G401 (cell line): ENCODE measurements around the gene ZNF483. TPM values are rescaled to one million over a fixed set of nuclear protein-coding genes. Genes with fewer than 3 reads are reported as not detected.
A peak's percentile ranks its signal among the peaks of the same experiment; 100 is the strongest.
"Not testable (repeated sequence)": the region's sequence is repeated elsewhere in the genome, so short reads cannot be mapped to it uniquely, and the experiment has no call there.

Experiments
- DNase-seq: peaks from one replicate; pipeline ENCODE4 v3.0.0-alpha.2; 2015; ENCODE audit warnings: low spot score
- in situ Hi-C: cut with HindIII; loops from 2 replicates; pipeline ENCODE4 v1.10.0; 2016; ENCODE audit warnings: low sequenced_read_pairs, mixed read lengths
- total RNA-seq: library from RNA; depleted of rRNA; stranded (reverse); fragments of >200 nt; shearing (Covaris generic); gene quantifications from 2 replicates; pipeline ENCODE4 v1.2.3, GENCODE V29; 2014; rRNA removed

Gene ZNF483
- total RNA-seq, result 6.5 and 7.5 TPM in 2 replicates

DNA sequence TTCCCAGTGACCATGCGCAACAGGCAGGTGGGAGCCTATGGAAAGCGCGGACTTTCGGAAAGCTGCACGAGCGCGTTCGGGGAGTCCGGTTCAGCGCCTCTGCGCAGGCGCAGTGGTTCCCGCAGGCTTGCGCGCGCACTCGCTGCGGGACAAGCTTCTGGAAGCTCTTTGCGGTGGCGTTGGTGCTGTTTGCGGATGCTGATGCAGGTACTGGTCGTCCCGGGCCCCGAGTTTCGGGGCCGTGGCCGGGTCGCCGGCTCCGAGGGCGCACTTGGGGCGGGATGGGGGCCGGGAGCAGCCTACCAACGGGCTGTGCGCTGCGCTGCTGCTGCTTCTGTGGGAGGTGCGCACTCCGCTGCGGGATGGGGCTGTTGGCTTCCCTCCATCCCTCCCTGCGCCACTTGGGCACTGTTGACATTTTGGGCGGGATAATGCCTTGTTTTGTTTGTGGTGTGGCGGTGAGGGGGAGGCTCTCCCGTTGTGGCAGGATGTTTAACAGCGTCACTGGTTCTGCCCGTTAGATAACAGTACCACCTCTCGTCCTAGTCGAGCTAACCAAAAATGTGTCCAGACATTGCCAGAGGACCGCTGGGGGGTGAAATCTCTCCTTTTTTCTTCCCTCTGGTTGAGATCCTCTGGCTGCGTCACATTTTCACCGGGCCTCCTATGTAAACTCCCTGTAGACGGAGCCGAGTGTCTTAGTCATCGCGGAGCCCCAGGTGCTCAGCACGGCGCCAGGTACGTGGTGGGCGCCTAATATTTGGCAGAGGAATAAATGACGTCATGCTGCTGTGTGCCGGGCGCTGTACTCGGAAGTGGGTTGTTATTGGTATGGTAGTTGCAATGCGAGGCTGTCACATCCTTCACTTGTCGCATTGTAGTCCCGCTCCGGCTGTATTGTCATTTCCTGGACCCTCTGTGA lies at the start of gene ZNF483:
TSS of gene ZNF483 (plus strand) at position 124 of the 922 bp plus-strand sequence. CDS start 2,217 bp downstream, outside the sequence.
- peak; percentile 93 for DNase-seq

DNA sequence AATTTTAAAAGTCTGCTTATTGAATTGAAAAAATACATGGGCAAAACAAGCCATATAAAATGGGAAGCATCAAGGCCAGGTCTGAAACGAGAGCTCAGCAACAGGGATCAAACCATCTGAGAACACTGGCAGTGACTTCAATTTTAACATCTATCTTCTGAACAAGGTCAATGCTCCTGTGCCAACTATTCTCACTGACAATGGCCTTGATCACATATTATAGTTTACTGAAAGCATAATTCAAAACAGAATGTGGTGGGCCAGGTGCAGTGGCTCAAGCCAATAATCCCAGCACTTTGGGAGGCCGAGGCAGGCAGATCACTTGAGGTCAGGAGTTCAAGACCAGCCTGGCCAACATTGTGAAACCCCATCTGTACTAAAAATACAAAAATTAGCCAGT lies 49.8 kb upstream of the ZNF483 start:
- DNase-seq, result no peak
- in situ Hi-C loops, result no loop called here

More for the DNA sequence above, at the start of gene ZNF483:
- in situ Hi-C loops, result no loop called here

DNA sequence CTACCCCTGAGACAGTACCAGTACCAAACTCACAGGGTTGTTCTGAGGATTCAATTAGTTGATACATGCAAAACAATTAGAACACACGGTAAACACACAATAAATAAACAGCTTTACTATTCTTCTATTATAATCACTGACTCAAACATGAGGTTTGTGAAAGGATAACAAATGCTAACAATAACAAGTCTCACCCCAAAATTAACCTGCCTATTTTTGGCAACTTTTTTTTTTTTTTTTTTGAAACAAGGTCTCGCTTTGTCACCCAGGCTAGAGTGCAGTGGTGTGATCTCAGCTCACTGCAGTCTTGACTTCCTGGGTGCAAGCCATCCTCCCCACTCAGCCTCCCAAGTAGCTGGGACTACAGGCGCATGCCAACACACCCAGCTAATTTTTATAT lies 47.3 kb upstream of the ZNF483 start:
- in situ Hi-C loops, result no loop called here
- no peak for DNase-seq

DNA sequence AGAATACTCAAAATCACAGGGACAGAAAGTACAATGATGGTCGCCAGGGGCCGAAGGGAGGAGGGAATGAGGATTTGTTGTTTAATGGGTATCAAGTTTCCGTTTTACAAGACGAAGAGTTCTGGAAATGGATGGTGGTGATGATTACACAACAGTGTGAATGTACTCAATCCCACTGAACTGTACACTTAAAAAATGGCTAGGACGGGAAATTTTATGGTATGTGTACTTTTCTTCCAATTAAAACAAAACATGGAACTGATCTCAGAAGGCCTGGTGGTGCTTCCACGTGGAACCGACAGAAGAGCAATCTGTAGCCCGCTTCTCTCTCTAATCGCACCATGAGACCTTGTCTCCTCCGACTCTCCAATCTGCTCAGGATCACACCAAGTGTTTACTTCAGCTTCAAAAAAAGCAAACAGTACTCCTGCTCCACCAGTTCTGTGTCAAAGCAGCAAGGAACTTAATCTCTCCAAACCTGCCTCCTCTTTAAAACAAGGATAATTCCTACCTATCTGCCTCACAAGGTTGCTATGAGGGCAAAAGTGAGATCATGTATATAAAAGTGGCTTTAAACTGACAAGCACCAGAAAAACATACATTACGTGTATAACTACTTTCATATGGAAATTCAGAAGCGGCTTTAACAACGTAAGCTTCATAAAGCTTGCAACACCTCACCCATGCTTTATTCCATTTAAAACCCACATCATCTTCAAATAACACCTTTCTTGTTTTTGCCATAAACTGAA lies 42.9 kb upstream of the ZNF483 start:
- DNase-seq, result peak; percentile 22
- in situ Hi-C loops, result no loop called here

DNA sequence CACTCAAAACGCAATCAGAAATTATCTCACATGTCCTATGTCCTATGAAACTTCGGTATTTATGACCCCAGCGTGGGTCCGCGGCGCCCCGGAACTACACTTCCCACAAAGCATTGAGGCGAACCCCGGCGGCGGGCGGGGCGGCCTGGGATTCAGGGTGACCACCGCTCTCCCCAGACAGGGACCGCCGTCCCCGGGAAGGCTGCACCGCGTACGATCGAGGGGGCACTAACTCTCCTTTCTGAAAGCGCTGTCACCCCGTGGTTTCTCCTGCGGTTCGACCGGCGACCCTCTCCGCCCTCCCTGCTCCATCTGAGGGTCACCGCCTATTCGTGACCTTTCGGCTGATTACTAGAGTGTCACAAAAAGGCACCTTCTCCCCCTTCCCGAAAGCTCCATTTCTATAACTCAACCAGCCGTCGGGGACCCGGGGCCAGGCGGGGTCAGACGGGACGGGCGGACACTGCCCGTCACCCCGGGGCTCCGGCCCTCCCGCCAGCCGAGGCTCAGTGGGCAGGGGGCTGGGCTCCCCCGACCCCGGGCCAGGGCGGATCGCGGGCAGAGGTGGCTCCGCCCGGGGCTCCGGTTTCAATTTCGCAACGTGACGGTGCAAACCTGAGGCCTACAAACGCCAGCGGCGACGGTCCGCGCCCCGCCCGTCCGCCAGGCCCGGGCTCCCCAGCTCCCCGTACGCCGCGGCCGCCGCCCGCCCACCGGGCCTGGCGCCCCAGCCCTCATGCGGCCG lies 42.1 kb upstream of the ZNF483 start:
- peak; percentile 70 for DNase-seq
- in situ Hi-C loops, result no loop called here

DNA sequence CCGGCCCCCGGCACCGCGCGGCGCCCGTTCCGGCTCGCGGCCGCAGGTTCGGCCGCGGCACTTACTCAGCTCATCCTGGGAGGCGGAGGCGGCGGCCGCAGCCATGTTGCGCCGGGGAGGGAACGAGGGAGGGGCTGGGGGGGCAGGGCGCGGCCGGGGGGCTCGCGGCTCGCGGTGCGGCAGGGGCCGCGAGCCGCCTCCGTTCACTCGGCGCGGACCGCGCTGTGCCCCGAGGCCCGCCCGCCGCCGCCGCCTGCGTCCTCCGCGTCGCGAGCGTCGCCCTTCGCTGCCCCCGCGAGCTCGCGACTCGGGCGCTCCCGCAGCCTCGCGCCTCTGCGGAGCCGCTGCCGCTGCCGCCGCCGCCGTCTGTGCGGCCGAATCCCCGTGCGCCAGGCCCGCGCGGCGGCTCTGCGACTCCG lies 41.5 kb upstream of the ZNF483 start:
- in situ Hi-C loops, result no loop called here
- peak; percentile 29 for DNase-seq

DNA sequence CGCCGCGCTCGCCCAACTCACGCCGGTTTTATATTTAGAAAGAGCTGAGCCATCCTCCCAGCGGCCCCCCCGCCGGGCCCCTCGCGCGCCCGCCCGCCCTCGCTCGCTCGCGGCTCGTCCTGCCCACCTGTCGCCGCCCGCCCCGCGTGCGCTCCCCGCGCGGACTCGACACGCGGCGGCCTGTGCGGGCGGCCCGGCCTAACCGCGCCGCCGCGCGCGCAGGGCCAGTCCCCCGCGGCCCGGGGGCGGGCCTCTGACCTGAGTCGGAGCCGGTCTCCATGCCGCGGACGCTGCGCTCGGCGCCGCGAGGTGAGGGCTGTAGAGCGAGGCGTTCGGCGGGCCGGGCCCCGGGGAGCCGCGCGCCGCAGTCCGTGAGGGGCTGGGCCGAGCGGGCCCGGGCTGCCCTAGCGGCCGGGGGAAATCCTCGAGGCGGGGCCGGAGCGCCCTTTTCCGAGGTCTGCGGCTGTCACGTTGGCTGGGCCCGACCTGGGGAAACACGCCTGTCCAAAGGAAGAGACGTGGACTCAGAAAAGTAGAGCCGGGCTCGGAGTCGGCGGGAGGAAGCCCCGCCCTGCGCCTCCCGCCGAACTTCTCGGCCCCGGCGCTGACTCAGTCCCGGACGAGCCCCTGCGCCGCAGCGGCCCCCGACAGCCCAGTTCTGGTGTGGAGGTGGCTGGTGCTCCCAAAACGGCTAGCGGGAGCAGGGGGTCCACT lies 41.0 kb upstream of the ZNF483 start, which contains the start of gene ECPAS:
TSS of gene ECPAS (minus strand) at position 526 of the 714 bp plus-strand sequence. CDS start 11,465 bp downstream, outside the sequence.
- in situ Hi-C loops, result no loop called here
- DNase-seq, result peak; percentile 60

DNA sequence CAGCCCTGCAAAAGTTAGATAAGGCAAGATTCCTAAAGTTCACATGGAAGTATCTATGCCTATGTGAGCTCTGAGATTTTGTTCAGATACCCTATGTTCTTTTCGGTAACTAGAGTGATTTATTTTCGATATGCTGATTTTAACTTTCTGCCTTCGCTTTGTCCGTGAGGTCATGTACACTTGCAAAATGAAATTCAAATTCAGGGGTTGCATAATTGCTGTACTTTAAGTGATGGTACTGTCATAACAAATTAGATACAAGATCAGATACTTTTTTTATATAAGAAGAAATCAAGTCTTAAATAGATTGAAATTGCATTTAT lies 40.4 kb upstream of the ZNF483 start:
- in situ Hi-C loops, result no loop called here
- no peak for DNase-seq

DNA sequence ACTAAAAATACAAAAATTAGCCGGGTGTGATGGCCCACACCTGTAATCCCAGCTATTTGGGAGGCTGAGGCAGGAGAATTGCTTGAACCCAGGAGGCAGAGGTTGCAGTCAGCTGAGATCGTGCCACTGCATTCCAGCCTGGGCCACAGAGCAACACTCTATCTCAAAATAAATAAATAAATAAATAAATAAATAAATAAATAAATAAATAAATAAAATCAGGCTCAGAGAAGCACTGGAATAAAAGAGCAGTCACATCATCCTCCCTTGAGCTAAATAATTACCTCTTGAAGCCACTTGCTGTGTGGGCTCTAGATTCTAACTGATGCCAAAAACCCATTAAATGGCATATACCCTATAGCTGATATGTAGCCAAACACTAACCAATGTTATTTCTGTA lies 27.8 kb upstream of the ZNF483 start:
- DNase-seq, in situ Hi-C loops: not testable (repeated sequence)

DNA sequence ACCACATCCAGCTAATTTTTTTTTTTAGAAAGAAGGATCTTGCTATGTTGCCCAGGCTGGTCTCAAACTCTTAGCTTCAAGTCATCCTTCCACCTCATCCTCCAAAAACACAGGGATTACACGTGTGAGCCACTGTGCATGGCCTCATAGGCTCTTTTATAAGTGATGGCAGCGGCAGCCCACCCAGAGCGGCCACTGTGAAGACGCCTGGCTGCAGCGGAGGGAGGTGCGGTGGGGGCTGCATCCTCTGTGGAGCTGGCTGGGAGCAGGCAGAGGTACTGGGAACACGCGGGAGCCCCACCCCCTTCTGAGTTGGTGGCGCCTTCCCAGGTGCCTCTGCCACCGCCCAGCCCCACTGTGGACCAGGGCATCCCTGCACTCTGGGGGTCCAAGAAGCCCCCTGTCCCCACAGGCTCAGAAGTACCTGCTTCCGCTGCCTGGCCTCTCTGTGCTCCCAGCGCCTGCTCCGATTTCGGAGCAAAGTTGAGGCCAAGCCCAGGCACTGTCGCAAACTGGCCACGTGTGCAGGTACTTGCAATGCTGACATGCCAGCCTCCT lies 23.9 kb upstream of the ZNF483 start:
- in situ Hi-C loops, result no loop called here
- no peak for DNase-seq

DNA sequence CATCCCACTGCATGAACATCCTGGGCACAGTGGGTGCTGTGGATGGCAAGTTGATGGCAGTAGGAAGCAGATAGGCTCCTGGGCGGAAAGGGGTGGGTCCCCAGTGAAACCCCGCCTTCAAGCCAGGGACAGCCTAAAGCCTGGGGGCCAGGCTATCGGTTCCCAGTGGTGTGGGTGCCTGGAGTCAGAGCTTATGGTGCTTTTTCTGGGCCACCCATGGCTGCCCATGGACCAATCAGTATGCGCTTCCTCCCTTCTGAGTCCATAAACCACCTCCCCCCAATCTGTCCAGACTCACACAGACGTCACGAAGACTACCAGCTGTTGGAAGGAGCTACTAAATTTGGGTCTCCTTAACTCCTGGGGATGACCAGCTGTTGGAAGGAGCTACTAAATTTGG lies 23.3 kb upstream of the ZNF483 start:
- in situ Hi-C loops, result no loop called here
- no peak for DNase-seq

DNA sequence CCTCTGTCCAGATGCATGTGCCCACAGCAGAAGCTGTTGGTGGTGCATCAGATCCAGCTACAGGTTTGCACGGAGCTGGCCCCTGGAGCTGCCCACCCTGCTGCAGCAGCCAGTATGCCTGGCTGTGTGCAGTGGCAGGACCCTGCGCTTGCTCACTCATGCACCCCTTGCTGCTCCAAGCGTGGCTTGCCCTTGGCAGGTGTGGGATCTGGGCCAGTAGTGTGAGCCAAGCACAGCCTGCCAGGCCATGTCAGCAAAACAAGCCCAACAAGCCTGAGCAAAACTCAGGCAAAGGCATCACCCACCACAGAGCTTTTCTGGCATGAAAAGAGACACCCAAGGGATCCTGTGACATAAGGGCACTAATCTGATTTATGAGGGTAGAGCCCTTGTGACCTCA lies 22.5 kb upstream of the ZNF483 start:
- in situ Hi-C loops, result no loop called here
- DNase-seq, result no peak

DNA sequence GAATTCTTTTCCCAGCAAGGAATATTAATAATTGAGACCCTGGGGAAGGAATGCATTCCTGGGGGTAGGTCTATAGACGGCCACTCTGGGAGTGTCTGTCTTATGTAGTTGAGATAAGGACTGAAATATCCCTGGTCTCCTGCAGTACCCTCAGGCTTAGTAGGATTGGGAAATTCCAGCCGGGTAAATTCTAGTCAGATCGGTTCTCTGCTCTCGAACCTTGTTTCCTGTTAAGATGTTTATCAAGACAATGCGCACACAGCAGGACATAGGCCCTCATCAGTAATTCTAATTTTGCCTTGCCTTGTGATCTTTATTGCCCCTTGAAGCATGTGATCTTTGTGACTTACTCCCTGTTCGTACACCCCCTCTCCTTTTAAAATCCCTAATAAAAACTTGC lies 13.4 kb upstream of the ZNF483 start:
- in situ Hi-C loops, result not testable (repeated sequence)

DNA sequence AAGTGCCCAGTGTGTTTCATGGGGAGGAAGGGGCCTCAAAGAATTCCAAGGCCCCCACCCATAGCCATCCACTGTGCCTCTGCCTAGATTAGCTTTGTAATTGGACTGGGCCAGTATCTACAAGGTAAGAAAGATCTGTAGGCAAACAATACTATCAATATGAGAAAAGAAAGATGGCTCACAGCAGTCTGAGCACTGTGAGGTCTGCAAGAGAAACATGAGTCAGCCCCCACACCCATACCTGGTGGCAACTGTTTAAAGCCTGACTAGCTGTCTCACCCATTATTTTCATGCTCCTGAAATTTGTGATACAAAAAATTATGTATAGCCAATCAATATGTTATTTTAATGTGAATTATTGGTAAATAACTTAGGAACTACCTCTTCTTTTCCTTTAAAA lies 10.0 kb upstream of the ZNF483 start:
- in situ Hi-C loops, result no loop called here
- no peak for DNase-seq

More for the DNA sequence above, 13.4 kb upstream of the ZNF483 start:
- DNase-seq, result not testable (repeated sequence)

DNA sequence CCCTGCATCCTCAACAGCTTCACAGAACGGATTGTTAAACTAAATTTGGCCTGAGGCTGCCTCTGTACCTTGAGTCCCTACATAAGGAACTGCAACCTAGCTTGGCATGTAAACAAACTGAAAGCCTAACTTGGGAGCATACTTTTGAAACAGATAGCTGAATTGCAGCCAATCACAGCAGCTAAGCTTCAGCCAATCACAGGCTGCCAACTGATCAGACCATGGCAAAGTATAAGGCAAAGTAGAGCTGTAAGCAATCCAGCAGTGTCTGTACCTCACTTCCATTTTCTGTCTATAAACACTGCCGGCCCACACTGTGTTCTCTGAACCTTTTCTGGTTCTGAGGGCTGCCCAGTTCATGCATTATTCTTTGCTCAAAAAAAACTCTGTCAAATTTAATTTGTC lies 8.9 kb upstream of the ZNF483 start:
- no peak for DNase-seq
- in situ Hi-C loops, result no loop called here

DNA sequence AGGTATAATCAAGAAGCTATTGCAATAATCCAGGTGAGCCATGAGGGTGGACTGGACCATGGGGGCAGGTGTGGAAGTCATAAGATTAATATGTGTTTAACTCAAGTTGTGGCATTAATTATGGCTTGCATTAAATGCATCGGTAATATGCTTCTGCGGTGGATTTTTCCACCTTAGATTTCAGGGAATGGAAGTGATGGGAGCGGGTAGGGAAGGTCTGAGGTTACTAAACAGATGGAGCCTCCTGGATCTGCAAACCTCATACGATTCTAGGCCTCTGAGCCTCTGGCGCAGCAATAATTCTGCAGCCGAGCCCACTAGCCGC lies 286 bp upstream of the ZNF483 start:
- DNase-seq, result no peak
- in situ Hi-C loops, result no loop called here

DNA sequence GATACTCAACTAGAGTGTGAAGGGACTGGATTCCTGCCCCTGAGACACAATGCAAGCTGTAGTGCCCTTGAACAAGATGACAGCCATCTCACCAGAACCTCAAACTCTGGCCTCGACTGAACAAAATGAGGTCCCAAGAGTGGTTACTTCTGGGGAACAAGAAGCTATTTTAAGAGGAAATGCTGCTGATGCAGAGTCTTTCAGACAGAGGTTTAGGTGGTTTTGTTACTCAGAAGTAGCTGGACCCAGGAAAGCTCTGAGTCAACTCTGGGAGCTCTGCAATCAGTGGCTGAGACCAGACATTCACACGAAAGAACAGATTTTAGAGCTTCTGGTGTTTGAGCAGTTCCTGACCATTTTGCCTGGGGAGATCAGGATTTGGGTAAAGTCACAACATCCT lies 2.4 kb downstream of the ZNF483 start:
- in situ Hi-C loops, result no loop called here
- no peak for DNase-seq

DNA sequence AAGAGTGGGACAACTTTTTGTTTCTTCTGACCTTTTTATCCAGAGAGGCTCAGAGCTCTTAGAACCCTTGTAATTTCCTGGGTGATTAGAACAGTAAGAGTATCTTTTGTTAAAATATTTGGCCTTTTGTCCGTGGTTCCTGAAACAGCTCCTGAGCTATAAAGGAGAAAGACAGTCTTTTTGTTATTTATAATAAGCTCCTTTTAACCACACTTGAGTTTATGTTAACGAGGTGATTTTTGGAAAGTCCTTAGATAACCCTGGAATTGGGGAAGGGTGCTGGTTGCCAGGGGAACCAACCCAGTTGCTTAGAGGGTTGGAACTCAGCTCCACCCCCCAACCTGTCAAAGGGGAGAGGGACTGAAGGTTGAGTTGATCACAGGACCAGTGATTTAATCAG lies 4.8 kb downstream of the ZNF483 start:
- in situ Hi-C loops, result no loop called here
- no peak for DNase-seq

DNA sequence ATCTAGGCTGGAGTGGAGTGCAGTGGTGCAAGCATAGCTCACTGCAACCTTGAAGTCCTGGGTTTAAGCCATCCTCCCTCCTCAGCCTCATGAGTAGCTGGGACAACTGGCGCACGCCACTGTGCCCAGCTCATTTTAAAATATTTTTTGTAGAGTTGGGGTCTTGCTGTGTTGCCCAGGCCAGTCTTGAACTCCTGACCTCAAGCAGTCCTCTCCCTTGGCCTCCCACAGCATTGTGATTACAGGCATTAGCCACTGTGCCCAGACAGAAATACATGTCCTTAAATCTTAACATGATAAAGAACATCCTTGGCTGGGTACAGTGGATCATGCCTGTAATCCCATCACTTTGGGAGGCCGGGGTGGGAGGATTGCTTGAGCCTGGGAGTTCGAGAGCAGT lies 6.7 kb downstream of the ZNF483 start:
- DNase-seq, result no peak
- in situ Hi-C loops, result no loop called here
